Neural cell (in vitro differentiated cells): ENCODE results near the gene WDR33.
"Not testable (repeated sequence)": the region's sequence is repeated elsewhere in the genome, so short reads cannot be mapped to it uniquely, and the experiment has no call there.

Experiments
- EZH2 ChIP-seq: fragments of 200-600, 300-800 bp; shearing (Covaris generic), sonication (generic); IDR thresholded peaks from 2 replicates; pipeline ENCODE4 v1.6.1; 2014; ENCODE audit warnings: antibody characterized with exemption, low read length, borderline replicate concordance, mild to moderate bottlenecking; ENCODE audit not compliant: insufficient read depth, poor library complexity, severe bottlenecking
- MXI1 ChIP-seq: fragments of 450-650 bp; conservative IDR thresholded peaks from 2 replicates; pipeline ENCODE4 v1.6.1; 2014; ENCODE audit warnings: antibody characterized with exemption, mild to moderate bottlenecking; ENCODE audit not compliant: poor library complexity, severe bottlenecking
- POLR2AphosphoS5 ChIP-seq: IDR thresholded peaks from 2 replicates; pipeline ENCODE4 v1.6.1; 2012
- RAD21 ChIP-seq: fragments of 450-650 bp; conservative IDR thresholded peaks from 2 replicates; pipeline ENCODE4 v1.6.1; 2014; ENCODE audit warnings: antibody characterized with exemption, mild to moderate bottlenecking, moderate library complexity
- SMC3 ChIP-seq: fragments of 450-650 bp; conservative IDR thresholded peaks from 2 replicates; pipeline ENCODE4 v1.6.1; 2014; ENCODE audit warnings: antibody characterized with exemption, mild to moderate bottlenecking, moderate library complexity; ENCODE audit not compliant: poor library complexity
- TAF1 ChIP-seq: IDR thresholded peaks from 2 replicates; pipeline ENCODE4 v1.6.1; 2012; ENCODE audit warnings: low read depth
- TF ChIP-seq, protein P1 (sequence below): fragments of 450-650 bp; IDR thresholded peaks from 2 replicates; pipeline ENCODE4 v1.5.1; 2014; ENCODE audit warnings: antibody characterized with exemption, mild to moderate bottlenecking, moderate library complexity; ENCODE audit not compliant: poor library complexity, severe bottlenecking
- TF ChIP-seq, protein P2 (sequence below): IDR thresholded peaks from 2 replicates; pipeline ENCODE4 v1.6.1; 2012; ENCODE audit warnings: borderline replicate concordance

DNA sequence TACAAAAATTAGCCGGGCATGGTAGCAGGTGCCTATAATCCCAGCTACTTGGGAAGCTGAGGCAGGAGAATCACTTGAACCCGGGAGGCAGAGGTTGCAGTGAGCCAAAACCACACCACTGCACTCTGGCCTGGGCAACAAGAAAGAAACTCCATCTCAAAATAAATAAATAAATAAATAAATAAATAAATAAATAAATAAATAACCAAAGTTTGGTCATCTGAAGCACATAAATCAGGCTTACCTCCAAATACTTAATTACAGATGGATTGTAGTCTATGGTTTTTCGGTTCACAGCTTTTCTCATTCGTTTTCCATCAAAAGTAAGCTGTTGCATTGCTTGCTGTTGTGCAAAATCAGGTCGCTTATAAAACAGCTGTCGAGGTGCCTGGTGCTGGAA lies 40.4 kb downstream of the WDR33 start:
- TF ChIP-seq, protein P1, sequence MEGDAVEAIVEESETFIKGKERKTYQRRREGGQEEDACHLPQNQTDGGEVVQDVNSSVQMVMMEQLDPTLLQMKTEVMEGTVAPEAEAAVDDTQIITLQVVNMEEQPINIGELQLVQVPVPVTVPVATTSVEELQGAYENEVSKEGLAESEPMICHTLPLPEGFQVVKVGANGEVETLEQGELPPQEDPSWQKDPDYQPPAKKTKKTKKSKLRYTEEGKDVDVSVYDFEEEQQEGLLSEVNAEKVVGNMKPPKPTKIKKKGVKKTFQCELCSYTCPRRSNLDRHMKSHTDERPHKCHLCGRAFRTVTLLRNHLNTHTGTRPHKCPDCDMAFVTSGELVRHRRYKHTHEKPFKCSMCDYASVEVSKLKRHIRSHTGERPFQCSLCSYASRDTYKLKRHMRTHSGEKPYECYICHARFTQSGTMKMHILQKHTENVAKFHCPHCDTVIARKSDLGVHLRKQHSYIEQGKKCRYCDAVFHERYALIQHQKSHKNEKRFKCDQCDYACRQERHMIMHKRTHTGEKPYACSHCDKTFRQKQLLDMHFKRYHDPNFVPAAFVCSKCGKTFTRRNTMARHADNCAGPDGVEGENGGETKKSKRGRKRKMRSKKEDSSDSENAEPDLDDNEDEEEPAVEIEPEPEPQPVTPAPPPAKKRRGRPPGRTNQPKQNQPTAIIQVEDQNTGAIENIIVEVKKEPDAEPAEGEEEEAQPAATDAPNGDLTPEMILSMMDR: not testable (repeated sequence)
- TF ChIP-seq, protein P2, sequence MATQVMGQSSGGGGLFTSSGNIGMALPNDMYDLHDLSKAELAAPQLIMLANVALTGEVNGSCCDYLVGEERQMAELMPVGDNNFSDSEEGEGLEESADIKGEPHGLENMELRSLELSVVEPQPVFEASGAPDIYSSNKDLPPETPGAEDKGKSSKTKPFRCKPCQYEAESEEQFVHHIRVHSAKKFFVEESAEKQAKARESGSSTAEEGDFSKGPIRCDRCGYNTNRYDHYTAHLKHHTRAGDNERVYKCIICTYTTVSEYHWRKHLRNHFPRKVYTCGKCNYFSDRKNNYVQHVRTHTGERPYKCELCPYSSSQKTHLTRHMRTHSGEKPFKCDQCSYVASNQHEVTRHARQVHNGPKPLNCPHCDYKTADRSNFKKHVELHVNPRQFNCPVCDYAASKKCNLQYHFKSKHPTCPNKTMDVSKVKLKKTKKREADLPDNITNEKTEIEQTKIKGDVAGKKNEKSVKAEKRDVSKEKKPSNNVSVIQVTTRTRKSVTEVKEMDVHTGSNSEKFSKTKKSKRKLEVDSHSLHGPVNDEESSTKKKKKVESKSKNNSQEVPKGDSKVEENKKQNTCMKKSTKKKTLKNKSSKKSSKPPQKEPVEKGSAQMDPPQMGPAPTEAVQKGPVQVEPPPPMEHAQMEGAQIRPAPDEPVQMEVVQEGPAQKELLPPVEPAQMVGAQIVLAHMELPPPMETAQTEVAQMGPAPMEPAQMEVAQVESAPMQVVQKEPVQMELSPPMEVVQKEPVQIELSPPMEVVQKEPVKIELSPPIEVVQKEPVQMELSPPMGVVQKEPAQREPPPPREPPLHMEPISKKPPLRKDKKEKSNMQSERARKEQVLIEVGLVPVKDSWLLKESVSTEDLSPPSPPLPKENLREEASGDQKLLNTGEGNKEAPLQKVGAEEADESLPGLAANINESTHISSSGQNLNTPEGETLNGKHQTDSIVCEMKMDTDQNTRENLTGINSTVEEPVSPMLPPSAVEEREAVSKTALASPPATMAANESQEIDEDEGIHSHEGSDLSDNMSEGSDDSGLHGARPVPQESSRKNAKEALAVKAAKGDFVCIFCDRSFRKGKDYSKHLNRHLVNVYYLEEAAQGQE: not testable (repeated sequence)
- TF ChIP-seq POLR2AphosphoS5, TAF1, RAD21, MXI1, SMC3, EZH2: not testable (repeated sequence)
